ENCODE results near the gene G3BP2.

Gene G3BP2

DNA sequence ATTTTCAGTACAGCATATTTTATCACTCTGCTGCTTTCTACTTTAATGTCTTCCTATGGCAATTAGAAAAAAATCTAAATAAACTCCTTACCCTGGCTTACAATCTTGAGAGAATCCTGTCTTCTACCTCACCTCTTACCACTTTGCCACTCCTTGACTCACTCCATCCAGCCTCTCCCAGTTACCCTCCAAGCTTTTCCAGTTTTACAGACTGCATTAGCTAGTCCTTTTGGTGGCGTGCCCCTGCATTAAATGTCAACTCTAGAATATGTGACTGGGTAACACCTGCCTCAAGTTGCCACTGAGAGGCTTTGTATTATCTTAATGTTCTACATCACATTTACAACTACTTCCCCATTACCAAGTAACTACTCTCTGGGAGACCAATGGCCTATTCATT lies 35.4 kb downstream of the G3BP2 start:
- no peak for DNase-seq

DNA sequence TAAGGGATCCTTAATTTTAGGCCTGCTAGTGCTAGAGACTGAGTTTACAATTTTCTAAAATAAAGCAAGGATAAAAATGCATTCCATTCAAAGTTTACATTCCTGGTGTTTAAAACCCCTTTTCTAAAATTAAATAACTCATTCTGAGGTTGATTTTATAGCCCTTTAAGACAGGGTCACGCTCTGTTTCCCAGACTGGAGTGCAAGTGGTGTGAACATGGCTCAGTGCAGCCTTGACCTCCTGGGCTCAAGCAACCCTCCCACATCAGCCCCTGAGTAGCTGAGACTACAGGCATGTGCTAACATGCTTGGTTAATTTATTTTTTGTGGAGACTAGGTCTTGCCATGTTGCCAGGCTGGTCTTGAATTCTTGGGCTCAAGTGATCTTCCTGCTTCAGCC lies 36.0 kb downstream of the G3BP2 start:
- DNase-seq, result peak; percentile 36

- DNase-seq, result no peak
These were observed 38.3 kb downstream of the G3BP2 start for GRCh38 chr4:75634951-75635350.

DNA sequence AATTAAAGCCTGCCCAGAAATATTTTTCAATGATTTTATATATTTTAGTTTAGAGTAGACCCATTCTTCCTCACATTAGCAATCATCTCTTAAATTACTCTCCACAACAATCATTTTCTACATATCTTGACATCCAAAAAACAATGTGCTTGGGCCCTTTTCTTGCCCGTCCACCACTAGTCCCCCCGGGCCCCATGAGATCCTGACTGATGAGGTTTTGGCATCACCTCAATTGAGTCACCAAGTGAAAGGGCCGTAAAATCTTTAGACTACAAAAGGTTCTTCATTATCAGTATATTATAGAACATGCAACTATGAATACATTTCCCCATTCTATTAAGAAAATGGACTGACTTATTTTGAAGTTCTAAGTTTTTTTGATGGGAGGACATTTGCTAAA lies 38.9 kb downstream of the G3BP2 start:
- no peak for DNase-seq

DNA sequence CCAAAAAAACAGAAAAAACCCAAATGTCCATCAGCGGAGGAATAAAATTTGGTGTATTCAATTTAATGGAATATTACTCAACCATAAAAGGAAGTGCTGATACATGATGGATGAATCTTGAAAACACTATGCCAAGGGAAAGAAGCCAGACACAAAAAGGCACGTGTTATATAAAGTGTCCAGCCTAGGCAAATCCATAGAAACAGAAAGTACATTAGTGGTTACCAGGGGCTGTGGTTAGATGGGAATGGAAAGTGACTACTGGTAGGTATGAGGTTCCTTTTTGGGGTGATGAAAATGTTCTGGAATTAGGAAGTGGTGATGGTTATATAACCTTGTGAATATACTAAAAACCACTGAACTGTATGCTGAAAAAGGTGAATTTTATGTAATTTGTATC lies 39.4 kb downstream of the G3BP2 start:
- DNase-seq, result peak; percentile 56

GRCh38 chr4:75630937-75631329 lies 42.3 kb downstream of the G3BP2 start:
- DNase-seq, result no peak

DNA sequence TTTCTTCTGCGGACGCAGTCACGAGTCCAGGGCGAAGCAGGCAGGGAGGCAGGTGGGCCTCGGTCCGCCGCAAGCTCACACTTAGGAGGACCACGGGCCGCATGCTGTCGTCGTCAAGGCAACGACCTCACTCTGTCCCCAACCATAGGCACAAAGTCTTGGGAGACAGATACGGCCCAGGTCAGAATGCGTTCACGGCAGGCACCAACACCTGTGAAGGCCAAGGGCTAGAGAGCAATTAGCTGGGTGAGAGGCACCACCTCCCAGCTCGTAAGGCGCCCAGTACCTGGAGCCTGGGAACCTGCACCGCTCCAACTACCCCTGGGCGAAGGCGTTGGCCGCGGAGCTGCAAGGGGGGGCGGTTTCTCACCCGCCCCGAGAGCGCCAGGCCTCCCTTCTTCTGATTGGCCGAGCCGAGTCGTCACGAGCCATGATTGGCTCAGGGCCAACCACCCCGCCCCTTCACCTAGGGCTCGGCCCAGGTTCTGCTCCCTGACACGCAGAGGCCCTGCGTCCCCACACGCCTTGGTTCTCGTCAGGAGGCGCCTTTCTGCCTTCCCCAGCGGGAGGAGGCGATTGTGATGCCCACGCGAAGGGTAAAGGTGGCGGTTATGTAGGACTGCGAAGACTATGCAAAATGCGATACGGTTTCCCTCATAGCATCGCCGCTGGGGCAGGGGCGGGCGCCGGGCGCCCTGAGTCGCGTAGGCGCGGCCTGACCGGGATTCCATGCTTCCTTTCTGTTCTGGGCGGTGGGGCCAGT lies 42.9 kb downstream of the G3BP2 start, which contains the start of gene CDKL2:
TSS of gene CDKL2 (minus strand) at position 355 of the 763 bp plus-strand sequence. CDS start 4,540 bp downstream, outside the sequence.
- DNase-seq, result peak; percentile 60

- no peak for DNase-seq
These were observed 44.0 kb downstream of the G3BP2 start for GRCh38 chr4:75629239-75629638.

GRCh38 chr4:75623026-75623425 lies 50.2 kb downstream of the G3BP2 start:
- DNase-seq, result no peak

DNA sequence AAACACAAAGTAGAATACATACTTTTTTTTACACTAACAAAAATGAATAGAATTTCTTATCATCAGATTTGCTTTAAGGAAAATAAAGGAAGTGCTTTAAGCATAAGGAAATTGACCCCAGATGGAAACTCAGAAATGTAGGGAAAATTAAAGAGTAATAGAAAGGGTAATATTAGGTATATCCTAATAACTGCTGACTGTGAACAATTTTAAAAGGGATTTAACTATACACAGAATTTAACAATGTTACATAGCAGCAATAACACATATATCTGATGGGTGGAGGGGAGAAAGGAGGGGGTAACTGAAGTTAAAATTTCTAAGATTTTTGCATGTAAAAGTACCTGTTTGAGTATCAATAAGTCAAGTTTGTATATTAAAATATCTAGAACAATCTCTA lies 51.5 kb downstream of the G3BP2 start:
- no peak for DNase-seq

- no peak for DNase-seq
These were observed 60.9 kb downstream of the G3BP2 start for GRCh38 chr4:75612306-75612705.

GRCh38 chr4:75605928-75606327 lies 67.3 kb downstream of the G3BP2 start:
- DNase-seq, result no peak

DNA sequence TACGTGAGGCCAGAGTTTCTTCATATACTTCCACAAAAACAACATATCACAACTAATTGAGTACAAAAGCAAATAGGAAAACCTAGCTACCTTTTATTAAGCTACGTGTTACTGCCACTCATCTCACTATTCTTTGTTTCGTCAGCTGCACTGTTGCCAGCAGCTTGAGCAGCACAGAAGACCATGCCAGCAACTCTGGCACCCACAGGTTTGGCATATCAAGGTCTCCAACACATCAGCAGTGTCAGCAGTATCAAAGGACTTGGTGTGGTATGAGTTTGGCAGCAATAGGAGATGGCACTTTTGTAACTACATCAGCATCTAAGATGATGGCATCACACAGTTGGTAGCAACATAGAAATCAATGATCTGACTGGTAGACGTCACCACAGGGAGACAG lies 73.6 kb downstream of the G3BP2 start:
- DNase-seq, result no peak

DNA sequence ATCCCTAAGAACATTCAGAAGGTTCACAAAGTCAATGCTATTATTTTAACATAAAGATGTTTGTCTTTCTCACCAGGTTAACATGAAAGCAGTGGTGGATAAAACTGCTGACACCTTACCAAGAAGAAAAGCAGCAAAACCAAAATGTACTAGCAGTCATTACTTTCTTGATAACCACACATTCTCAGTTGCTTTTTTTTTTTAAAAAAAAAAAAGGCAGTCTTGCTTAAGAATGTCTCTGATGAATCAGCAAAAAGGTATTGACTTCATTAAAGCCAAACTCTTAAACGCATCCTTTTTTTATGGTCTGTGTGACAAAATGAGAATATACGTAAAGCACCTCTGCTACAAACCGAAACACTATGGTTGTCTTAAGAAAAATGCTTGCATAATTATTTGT lies 74.8 kb downstream of the G3BP2 start:
- peak; percentile 18 for DNase-seq

GRCh38 chr4:75596061-75596460 lies 77.2 kb downstream of the G3BP2 start:
- DNase-seq, result no peak

- no peak for DNase-seq
These were observed 79.8 kb downstream of the G3BP2 start for GRCh38 chr4:75593393-75593792.

All from fibroblast of skin of scalp (primary cell).